Measurements from ENCODE around the gene SHISAL1.

Gene SHISAL1

GRCh38 chr22:44312766-44313165, at the start of gene SHISAL1:
TSS of gene SHISAL1 (minus strand) at chr22:44312951. CDS start at chr22:44300945, 12,006 bp downstream.
- DNase-seq (ENCODE audit: extremely low spot score, insufficient read length, low read depth) (no peak), FAIRE-seq (no peak)

- DNase-seq (ENCODE audit: extremely low spot score, insufficient read length, low read depth) (no peak), FAIRE-seq (no peak)
These were observed 48.8 kb upstream of the SHISAL1 start for GRCh38 chr22:44361391-44362126.

- FAIRE-seq: no peak
- no peak for DNase-seq (ENCODE audit: extremely low spot score, insufficient read length, low read depth)
These were observed 48.1 kb upstream of the SHISAL1 start for GRCh38 chr22:44360668-44361381.

DNA sequence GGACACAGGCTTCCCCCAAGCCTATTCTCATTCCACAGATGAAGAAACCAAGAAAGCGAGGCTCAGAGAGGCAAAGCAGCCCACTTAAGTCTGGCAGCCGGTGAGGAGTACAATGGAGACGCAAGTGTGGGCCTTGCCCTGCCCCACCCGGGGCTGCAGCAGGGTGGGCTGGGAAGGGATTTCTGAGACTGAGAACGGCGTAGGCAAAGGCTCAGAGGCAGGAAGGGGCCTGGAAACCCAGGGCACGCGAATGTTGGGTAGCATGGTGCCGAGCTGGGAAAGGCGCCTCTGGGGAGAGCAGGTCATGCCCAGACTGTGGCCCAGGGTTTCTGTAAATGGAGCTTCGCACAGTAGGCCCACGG, 47.5 kb upstream of the SHISAL1 start:
- DNase-seq (ENCODE audit: extremely low spot score, insufficient read length, low read depth) (no peak), FAIRE-seq (no peak)

GRCh38 chr22:44359496-44360110, 46.9 kb upstream of the SHISAL1 start:
- FAIRE-seq: no peak

GRCh38 chr22:44358709-44359440, 46.1 kb upstream of the SHISAL1 start:
- DNase-seq (ENCODE audit: extremely low spot score, insufficient read length, low read depth) (no peak), FAIRE-seq (no peak)

More at GRCh38 chr22:44359496-44360110, 46.9 kb upstream of the SHISAL1 start:
- DNase-seq (ENCODE audit: extremely low spot score, insufficient read length, low read depth): no peak

DNA sequence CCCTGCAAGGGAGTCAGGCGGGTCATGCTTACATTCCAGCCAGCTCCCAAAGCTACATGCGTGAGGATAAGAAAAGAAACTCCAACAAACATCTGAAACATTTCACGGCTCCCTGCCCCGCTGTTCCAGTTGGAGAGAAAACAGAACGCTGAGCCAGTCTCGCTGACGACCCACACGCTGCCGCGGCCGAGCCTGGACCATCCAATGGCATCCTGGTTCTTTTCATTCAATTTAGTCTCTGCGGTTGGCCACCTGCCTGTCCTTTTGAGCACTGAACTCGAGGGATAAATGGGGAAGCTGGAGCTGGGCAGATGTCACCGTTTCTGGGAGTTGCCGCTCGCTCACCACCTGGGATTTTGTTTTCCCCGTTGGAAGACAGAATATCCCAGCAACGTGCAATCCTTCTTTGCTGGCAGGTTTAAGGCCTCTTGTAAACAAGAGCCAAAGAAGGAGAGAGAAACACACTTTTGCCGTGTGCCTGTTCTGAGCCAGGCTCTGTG, 45.3 kb upstream of the SHISAL1 start:
- no peak for FAIRE-seq
- DNase-seq (ENCODE audit: extremely low spot score, insufficient read length, low read depth): no peak

DNA sequence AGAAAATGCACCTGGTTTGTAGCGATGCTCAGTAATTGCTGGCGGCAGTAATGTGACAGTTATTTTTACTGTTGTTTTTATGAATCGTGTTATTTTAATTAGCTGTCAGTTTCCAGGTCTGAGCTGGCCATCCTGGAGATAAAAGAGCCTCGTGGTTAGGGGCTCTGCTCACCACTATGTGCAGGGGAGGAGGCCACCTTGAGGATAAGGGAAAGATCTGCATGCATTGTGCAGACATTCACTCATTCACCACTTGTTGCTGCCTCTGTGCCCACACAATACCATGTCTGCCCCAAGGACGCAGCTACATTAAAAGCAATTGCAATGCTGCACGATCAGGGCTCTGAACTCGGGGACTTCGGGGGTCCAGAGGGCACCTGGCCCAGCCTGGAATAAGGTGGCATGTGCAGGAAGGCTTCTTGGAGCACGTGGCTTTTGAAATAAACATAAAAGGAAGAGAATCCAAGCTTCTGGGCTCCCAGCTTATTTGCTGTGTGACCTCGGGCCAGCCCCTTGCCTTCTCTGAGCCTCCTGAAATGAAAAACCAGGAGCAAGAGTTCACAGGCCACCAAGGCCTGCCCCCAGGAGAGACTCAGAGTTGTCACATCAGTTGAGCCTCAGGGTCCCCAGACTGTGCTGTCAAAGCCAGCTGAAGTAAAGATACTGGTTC, 44.7 kb upstream of the SHISAL1 start:
- no peak for FAIRE-seq
- DNase-seq (ENCODE audit: extremely low spot score, insufficient read length, low read depth): no peak

DNA sequence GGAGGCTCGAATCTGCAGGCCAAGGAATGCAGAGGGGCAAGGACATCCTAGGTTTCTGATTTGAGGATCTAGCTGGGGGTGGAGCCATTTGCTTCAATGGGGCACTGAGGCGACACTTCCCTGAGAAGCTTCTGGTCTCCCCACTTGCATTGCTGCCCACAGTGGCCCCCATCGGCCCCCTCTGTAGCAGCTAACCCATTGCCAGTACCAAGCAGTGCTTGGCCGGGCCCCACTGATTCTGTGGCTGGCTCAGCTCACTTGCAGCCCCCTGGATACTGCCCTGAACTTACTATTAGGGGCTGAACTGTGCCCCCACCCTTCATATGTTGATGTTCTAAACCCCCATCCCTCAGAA, 42.9 kb upstream of the SHISAL1 start:
- DNase-seq (ENCODE audit: extremely low spot score, insufficient read length, low read depth) (no peak), FAIRE-seq (no peak)

- DNase-seq (ENCODE audit: extremely low spot score, insufficient read length, low read depth) (no peak), FAIRE-seq (no peak)
These were observed 41.5 kb upstream of the SHISAL1 start for GRCh38 chr22:44354288-44354687.

DNA sequence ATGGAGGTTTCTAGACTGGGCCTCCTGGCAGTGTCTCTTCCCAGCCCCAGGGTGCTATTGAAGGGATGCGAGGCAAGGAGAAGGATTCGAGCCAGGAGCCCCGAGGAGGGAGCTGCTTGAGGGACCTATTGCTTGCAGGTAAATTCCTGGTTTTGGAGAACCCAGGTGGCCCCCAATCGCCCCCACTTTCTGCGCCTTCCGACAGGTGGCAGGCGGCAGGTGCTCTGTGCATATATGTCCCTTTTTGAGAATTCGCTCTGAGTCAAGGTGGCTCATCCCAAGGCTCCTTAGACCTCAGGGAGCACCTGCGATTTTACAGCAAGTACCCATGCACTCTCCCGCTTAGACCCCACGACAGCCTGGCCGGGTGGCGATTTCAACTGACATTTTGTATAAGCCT, 40.3 kb upstream of the SHISAL1 start:
- DNase-seq (ENCODE audit: extremely low spot score, insufficient read length, low read depth) (no peak), FAIRE-seq (no peak)

- FAIRE-seq: no peak
- DNase-seq (ENCODE audit: extremely low spot score, insufficient read length, low read depth): no peak
These were observed 39.8 kb upstream of the SHISAL1 start for GRCh38 chr22:44352378-44353035.

GRCh38 chr22:44351685-44352377, 39.1 kb upstream of the SHISAL1 start:
- FAIRE-seq: no peak
- DNase-seq (ENCODE audit: extremely low spot score, insufficient read length, low read depth): no peak

GRCh38 chr22:44351037-44351436, 38.3 kb upstream of the SHISAL1 start:
- no peak for FAIRE-seq
- DNase-seq (ENCODE audit: extremely low spot score, insufficient read length, low read depth): no peak

DNA sequence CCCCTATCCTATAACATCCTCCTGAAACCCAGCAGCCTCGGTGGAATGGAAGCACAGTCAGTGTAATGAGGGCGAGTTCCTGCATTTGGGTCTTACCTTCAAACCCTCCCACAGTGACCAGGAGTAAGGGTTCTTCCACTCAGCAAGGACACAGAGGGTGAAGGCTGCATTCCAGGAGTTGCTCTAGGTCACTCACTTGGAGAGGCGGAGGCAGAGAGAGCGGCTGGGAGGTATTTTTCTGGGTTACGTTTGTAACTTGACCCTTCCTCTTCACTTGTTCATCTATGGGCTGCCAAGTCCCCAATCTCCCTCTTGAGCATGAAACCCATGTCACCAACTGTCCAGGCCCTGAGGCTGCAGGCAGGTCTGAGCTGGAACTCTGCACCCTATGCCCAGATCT, 36.8 kb upstream of the SHISAL1 start:
- no peak for DNase-seq (ENCODE audit: extremely low spot score, insufficient read length, low read depth)
- FAIRE-seq: no peak

- FAIRE-seq: no peak
These were observed 36.3 kb upstream of the SHISAL1 start for GRCh38 chr22:44348971-44349560.

DNA sequence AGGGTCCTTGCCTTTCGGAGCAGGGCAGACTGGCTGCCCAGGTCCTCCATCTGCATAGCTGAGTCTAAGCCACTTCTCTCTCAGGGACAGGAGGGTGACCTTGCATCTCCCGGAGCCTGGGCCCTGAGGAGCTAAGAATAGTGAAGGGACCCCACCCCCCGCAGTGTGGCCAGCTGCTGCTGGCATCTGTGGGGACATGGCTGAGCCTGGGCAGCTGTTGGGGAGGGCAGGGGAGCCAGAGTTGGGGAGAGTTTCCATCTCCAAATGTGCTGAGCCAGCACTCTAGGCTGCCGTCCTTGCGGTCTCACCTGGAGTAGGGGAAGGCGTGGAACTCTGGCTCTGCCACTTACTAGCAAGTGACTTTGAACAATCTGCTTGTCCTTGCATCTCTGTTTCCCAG, 34.8 kb upstream of the SHISAL1 start:
- FAIRE-seq (no peak), DNase-seq (ENCODE audit: extremely low spot score, insufficient read length, low read depth) (no peak)

More at GRCh38 chr22:44348971-44349560, 36.3 kb upstream of the SHISAL1 start:
- DNase-seq (ENCODE audit: extremely low spot score, insufficient read length, low read depth): no peak

DNA sequence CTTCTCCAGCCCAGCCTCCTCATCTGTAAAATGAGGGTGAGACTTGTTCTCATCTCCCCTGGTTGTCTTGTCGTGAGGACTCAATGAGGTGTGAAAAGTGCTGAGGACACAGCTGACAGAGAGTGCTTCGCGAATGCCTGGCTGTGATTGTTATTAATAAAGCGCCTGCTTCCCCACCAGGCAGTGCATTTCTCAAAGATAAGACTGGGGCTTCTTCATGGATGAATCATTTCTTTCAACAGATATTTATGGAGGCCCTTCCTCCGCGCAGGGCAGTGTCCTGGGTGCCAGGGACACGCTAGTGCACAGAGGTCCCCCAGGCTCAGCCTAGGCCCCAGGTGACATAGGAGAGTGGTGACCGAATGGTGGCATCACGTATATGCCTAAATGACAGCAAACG, 34.3 kb upstream of the SHISAL1 start:
- FAIRE-seq (no peak), DNase-seq (ENCODE audit: extremely low spot score, insufficient read length, low read depth) (no peak)

Data from GM18507 (cell line).